Lower leg skin (tissue), 4 donors: ENCODE measurements around the gene CD2AP. TPM values are rescaled to one million over a fixed set of nuclear protein-coding genes. Genes with fewer than 3 reads are reported as not detected.

Source experiments
- DNase-seq, 2 donors: peaks; one replicate each; pipeline ENCODE4 v3.0.0-alpha.2; 2019; ENCODE audit warnings: low spot score in 2 of 2
- H3K4me3 ChIP-seq: fragments of 200-600 bp; sonication (generic); 2 replicates; pipeline ENCODE4 v1.5.1; 2017; ENCODE audit warnings: mild to moderate bottlenecking, low read depth; ENCODE audit not compliant: poor library complexity, severe bottlenecking
- POLR2A ChIP-seq, 2 donors: fragments of 450-650 bp; IDR thresholded peaks; one replicate each; pipeline ENCODE4 v1.6.1; 2016 to 2017; ENCODE audit warnings: antibody characterized with exemption in 2 of 2, mild to moderate bottlenecking in 1 of 2, moderate library complexity in 1 of 2
- WGBS, 2 donors: methylation state at CpG; one replicate each; pipeline ENCODE4 v1.1.5; 2018; 5-methylcytosine and 5-hydroxymethylcytosine counted together
- intact Hi-C: fragments of 100-400 bp; cut with DNase I; formaldehyde crosslinking; loops from one replicate; pipeline ENCODE4 v1.15.0; 2023; ENCODE audit warnings: low total_unique reads
- total RNA-seq, 4 donors: library from RNA; depleted of rRNA; stranded (reverse); fragments of >200 nt; gene quantifications; one replicate each; pipeline ENCODE4 v1.1.0, GENCODE V29; 2016
- TF ChIP-seq, protein P1 (sequence below), 3 donors: fragments of 450-650 bp; IDR thresholded peaks; one replicate each; pipeline ENCODE4 v1.5.1; 2016; ENCODE audit warnings: antibody characterized with exemption in 3 of 3, mild to moderate bottlenecking in 3 of 3, moderate library complexity in 2 of 3

Gene CD2AP
- total RNA-seq, 4 donors from 2014 or later, result 24.0 to 30.2 (median 26.4) TPM

DNA sequence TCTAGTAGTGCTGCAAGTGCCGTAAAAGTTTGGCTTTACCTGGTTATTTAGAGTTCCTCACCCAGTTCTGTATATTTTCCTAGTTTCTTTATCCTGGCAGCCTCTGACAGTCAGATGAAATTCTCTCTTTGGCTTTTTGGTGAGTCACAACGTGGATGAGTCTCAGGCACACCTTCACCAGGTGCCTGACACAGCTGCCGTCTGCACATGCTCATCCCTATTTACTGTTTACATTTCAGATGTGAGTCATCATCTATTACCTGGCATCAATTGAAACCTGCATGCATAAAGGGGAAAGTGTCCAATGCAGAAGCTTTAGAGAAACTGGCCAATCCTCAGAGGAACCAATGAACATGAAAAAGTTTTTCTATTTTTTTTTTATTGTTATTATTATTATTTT, 187.5 kb downstream of the CD2AP start:
- WGBS, 2 donors, result 40 to 55% methylated on average over 3 of the region's 3 CpGs
- no peak for TF ChIP-seq POLR2A (IDR thresholded peaks at IDR 0.05)
- TF ChIP-seq, protein P1, sequence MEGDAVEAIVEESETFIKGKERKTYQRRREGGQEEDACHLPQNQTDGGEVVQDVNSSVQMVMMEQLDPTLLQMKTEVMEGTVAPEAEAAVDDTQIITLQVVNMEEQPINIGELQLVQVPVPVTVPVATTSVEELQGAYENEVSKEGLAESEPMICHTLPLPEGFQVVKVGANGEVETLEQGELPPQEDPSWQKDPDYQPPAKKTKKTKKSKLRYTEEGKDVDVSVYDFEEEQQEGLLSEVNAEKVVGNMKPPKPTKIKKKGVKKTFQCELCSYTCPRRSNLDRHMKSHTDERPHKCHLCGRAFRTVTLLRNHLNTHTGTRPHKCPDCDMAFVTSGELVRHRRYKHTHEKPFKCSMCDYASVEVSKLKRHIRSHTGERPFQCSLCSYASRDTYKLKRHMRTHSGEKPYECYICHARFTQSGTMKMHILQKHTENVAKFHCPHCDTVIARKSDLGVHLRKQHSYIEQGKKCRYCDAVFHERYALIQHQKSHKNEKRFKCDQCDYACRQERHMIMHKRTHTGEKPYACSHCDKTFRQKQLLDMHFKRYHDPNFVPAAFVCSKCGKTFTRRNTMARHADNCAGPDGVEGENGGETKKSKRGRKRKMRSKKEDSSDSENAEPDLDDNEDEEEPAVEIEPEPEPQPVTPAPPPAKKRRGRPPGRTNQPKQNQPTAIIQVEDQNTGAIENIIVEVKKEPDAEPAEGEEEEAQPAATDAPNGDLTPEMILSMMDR (IDR thresholded peaks at IDR 0.05), result no peak
- no peak overlapping the region for H3K4me3 ChIP-seq
- intact Hi-C loops, result no loop called here
- DNase-seq, result no peak

DNA sequence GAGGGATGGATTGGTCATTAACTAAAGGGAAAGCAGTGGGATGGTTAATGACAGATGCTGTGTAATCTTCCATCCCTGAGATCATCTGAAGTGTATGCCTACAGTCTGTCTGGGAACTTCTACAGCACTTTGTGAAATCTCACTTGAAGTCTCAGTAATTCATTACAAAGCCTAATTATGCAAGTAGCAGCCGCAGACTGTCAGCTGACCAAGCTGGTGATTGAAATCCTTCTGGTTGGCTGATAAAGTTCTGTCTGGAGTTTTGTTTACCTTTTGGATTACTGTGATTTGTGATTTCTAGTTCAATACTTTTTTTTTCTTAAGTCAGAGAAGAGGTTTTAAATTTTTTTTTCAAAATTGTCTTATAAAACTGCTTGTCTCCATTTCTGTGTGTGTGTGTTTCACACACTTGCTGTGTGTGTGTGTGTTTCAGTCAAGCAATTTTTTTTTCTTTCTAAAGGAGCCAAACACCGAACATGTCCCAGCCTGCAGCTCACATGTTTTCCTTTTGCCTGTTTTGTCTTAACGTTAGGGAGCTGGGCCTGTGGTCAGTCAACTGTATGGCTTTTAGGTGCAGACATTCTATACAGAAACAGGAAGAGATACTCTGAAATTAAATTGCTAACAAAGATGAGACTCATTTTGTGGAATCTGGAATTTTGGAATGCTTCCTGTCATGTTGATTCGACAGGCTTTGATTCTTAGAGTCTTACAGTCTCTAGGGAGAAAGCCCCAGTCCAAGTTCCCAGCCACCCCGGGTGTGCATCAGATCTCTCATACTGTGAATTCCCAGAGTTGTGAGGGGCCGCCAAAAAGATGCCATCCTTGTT, 192.3 kb downstream of the CD2AP start:
- no peak for DNase-seq
- intact Hi-C loops, result no loop called here
- TF ChIP-seq, protein P1 (IDR thresholded peaks at IDR 0.05), result no peak
- TF ChIP-seq POLR2A (IDR thresholded peaks at IDR 0.05), result no peak
- 11 to 16% methylated on average over 6 of the region's 6 CpGs for WGBS, 2 donors
- H3K4me3 ChIP-seq, result no peak overlapping the region

DNA sequence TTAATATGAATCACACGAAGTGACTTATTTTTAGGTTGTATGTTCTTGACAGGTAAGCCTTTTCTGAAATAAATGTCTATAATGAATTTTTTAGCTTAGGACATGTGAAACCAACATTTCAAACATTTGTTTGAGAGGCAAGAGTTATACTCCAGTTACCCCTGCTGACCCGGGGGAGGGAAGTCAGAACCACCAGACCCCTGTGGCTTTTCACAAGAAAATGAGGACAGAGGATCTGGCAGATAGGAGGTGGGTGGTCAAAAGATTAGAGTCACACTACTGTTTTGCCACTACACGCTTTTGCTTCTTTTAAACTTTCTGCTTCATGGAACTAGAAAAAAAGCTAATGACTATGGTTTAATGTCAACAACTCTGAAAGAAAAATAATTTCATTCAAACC, 193.3 kb downstream of the CD2AP start:
- intact Hi-C loops, result no loop called here
- H3K4me3 ChIP-seq, result no peak overlapping the region
- WGBS, 2 donors, result 65 to 68% methylated on average over 3 of the region's 3 CpGs
- TF ChIP-seq POLR2A (IDR thresholded peaks at IDR 0.05), result no peak
- TF ChIP-seq, protein P1 (IDR thresholded peaks at IDR 0.05), result no peak
- no peak for DNase-seq

DNA sequence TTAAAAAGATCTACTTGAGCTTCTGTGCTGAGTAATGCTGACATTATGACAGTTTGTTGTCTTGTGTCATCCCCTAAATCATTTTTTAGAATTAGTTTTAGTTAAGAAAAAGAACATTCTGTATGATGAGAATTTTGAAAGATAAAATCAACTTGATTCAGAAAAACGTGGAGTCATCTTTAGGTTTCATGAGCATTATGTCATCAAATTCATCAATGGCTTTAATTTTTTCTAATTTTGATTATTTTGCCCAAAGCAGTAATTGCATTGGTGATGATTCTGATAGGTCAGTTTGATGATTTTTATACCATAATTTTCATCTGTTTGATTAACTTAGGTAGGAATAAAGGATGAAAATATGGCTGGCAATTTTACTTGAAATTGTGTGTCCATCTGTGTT, 194.2 kb downstream of the CD2AP start:
- intact Hi-C loops, result no loop called here

DNA sequence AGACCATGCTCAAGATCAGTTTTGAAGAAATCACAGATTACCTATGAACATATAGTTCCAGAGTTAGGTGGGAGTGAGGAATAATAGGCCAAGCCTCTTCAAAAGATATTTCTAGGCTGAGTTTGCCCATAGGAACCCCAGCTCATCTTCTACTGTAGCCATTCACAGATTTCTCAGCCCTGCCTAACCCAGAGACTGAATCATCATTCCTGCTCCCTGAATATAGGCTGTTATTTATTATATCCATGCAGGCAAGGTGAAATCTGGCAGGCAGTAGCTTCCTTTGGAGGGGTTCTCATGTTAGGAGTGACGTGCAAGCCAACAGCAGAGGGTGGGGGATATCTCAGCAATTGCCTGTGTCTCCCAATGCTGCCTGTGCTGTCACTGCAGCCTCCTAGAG, 195.2 kb downstream of the CD2AP start:
- intact Hi-C loops, result no loop called here
- DNase-seq, result no peak
- 70 to 73% methylated on average over 1 of the region's 1 CpG for WGBS, 2 donors

More for the DNA sequence above, 194.2 kb downstream of the CD2AP start:
- no peak overlapping the region for H3K4me3 ChIP-seq
- DNase-seq, result no peak
- 50 to 54% methylated on average over 1 of the region's 1 CpG for WGBS, 2 donors
- TF ChIP-seq, protein P1 (IDR thresholded peaks at IDR 0.05), result no peak
- no peak for TF ChIP-seq POLR2A (IDR thresholded peaks at IDR 0.05)

More for the DNA sequence above, 195.2 kb downstream of the CD2AP start:
- H3K4me3 ChIP-seq, result no peak overlapping the region
- TF ChIP-seq, protein P1 (IDR thresholded peaks at IDR 0.05), result no peak
- TF ChIP-seq POLR2A (IDR thresholded peaks at IDR 0.05), result no peak
